H9 (cell line): ENCODE data around the gene SMAD6. TPM values are rescaled to one million over a fixed set of nuclear protein-coding genes. Genes with fewer than 3 reads are reported as not detected.

ENCODE experiments used
- DNase-seq: peaks from one replicate; pipeline ENCODE4 v3.0.0-alpha.2; 2017
- H2AFZ ChIP-seq: one replicate; pipeline ENCODE4 v1.6.1; 2013; ENCODE audit warnings: mild to moderate bottlenecking, low read length, control low read depth, moderate library complexity
- H2AK5ac ChIP-seq: 2 replicates; pipeline ENCODE4 v1.6.1; 2013; ENCODE audit warnings: low read length, control low read depth, mixed read lengths; ENCODE audit not compliant: insufficient read length
- H2BK120ac ChIP-seq: one replicate; pipeline ENCODE4 v1.6.1; 2013; ENCODE audit warnings: low read depth, mild to moderate bottlenecking, low read length, control low read depth, inconsistent platforms; ENCODE audit not compliant: poor library complexity, severe bottlenecking
- H2BK12ac ChIP-seq: 2 replicates; pipeline ENCODE4 v1.6.1; 2013; ENCODE audit warnings: low read length, control low read depth, mixed read lengths, low read depth; ENCODE audit not compliant: insufficient read length
- H2BK15ac ChIP-seq: 2 replicates; pipeline ENCODE4 v1.6.1; 2013; ENCODE audit warnings: low read depth, low read length, control low read depth
- H2BK20ac ChIP-seq: one replicate; pipeline ENCODE4 v1.6.1; 2013; ENCODE audit warnings: low read depth, mild to moderate bottlenecking, low read length, control low read depth, inconsistent platforms; ENCODE audit not compliant: poor library complexity, severe bottlenecking
- H2BK5ac ChIP-seq: 2 replicates; pipeline ENCODE4 v1.6.1; 2013; ENCODE audit warnings: low read length, control low read depth, mixed read lengths; ENCODE audit not compliant: insufficient read length
- H3K14ac ChIP-seq: 2 replicates; pipeline ENCODE4 v1.6.1; 2013; ENCODE audit warnings: low read length, control low read depth; ENCODE audit not compliant: insufficient read depth
- H3K18ac ChIP-seq: 2 replicates; pipeline ENCODE4 v1.6.1; 2013; ENCODE audit warnings: low read depth, mild to moderate bottlenecking, mixed read lengths, low read length, control low read depth; ENCODE audit not compliant: insufficient read length
- H3K23ac ChIP-seq: 2 replicates; pipeline ENCODE4 v1.6.1; 2013; ENCODE audit warnings: low read length, control low read depth, mixed read lengths, low read depth; ENCODE audit not compliant: insufficient read length
- H3K23me2 ChIP-seq: 2 replicates; pipeline ENCODE4 v1.6.1; 2013; ENCODE audit warnings: low read depth, mild to moderate bottlenecking, mixed read lengths, low read length, control low read depth; ENCODE audit not compliant: insufficient read length, poor library complexity, severe bottlenecking
- H3K27ac ChIP-seq: 2 replicates; pipeline ENCODE4 v1.5.1; 2013; ENCODE audit warnings: low read length, control low read depth, mixed read lengths, low read depth; ENCODE audit not compliant: insufficient read length
- H3K27me3 ChIP-seq: 2 replicates; pipeline ENCODE4 v1.6.1; 2013; ENCODE audit warnings: low read length, control low read depth, inconsistent platforms; ENCODE audit not compliant: insufficient read depth
- H3K4ac ChIP-seq: 2 replicates; pipeline ENCODE4 v1.6.1; 2013; ENCODE audit warnings: low read depth, mild to moderate bottlenecking, control low read depth, inconsistent platforms, low read length, moderate library complexity
- H3K4me1 ChIP-seq: 2 replicates; pipeline ENCODE4 v1.6.1; 2013; ENCODE audit warnings: low read length, control low read depth, inconsistent platforms; ENCODE audit not compliant: insufficient read depth
- H3K4me2 ChIP-seq: 2 replicates; pipeline ENCODE4 v1.6.1; 2013; ENCODE audit warnings: low read length, control low read depth, mixed read lengths; ENCODE audit not compliant: insufficient read length, insufficient read depth
- H3K56ac ChIP-seq: 2 replicates; pipeline ENCODE4 v1.6.1; 2013; ENCODE audit warnings: low read depth, mild to moderate bottlenecking, mixed read lengths, low read length, control low read depth; ENCODE audit not compliant: insufficient read length
- H3K79me1 ChIP-seq: 2 replicates; pipeline ENCODE4 v1.6.1; 2013; ENCODE audit warnings: low read depth, mild to moderate bottlenecking, moderate library complexity, low read length, control low read depth, inconsistent platforms; ENCODE audit not compliant: insufficient read depth, poor library complexity, severe bottlenecking
- H3K79me2 ChIP-seq: 2 replicates; pipeline ENCODE4 v1.6.1; 2013; ENCODE audit warnings: low read length, control low read depth, inconsistent platforms; ENCODE audit not compliant: insufficient read depth
- H3K9ac ChIP-seq: 2 replicates; pipeline ENCODE4 v1.6.1; 2013; ENCODE audit warnings: low read length, control low read depth, mixed read lengths; ENCODE audit not compliant: insufficient read length; ENCODE audit errors: extremely low read depth
- H3K9me3 ChIP-seq: one replicate; pipeline ENCODE4 v1.6.1; 2013; ENCODE audit warnings: low read depth, low read length, inconsistent platforms; ENCODE audit not compliant: control insufficient read depth
- H3T11ph ChIP-seq: one replicate; pipeline ENCODE4 v1.6.1; 2013; ENCODE audit warnings: mild to moderate bottlenecking, low read length, control low read depth, inconsistent platforms
- H4K20me1 ChIP-seq: one replicate; pipeline ENCODE4 v1.6.1; 2013; ENCODE audit not compliant: control insufficient read depth, insufficient read length, insufficient read depth
- H4K5ac ChIP-seq: 2 replicates; pipeline ENCODE4 v1.6.1; 2013; ENCODE audit warnings: low read depth, mild to moderate bottlenecking, mixed read lengths, low read length, control low read depth; ENCODE audit not compliant: insufficient read length
- H4K8ac ChIP-seq: replicated peaks from 2 replicates; pipeline ENCODE4 v1.6.1; 2013; ENCODE audit warnings: low read length, control low read depth, mixed read lengths, low read depth; ENCODE audit not compliant: insufficient read length
- H4K91ac ChIP-seq: 2 replicates; pipeline ENCODE4 v1.6.1; 2013; ENCODE audit warnings: low read depth, mild to moderate bottlenecking, moderate library complexity, mixed read lengths, low read length, control low read depth; ENCODE audit not compliant: insufficient read length
- H3K27ac Mint-ChIP-seq, 3 experiments: 2 replicates in 2 of 3; 3 replicates in 1 of 3; pipeline ENCODE4 v1.8.0; 2020 to 2021; ENCODE audit warnings: mixed read lengths in 3 of 3, mild to moderate bottlenecking in 1 of 3, moderate library complexity in 1 of 3
- H3K27me3 Mint-ChIP-seq: 2 replicates; pipeline ENCODE4 v1.8.0; 2021; ENCODE audit warnings: low read depth, mild to moderate bottlenecking, moderate library complexity, mixed read lengths
- H3K36me3 Mint-ChIP-seq, 3 experiments: 2 replicates in 2 of 3; 3 replicates in 1 of 3; pipeline ENCODE4 v1.8.0; 2020 to 2021; ENCODE audit warnings: low read depth in 3 of 3, mixed read lengths in 3 of 3; ENCODE audit not compliant: insufficient read depth in 1 of 3
- H3K4me1 Mint-ChIP-seq, 2 experiments: 2 replicates each; pipeline ENCODE4 v1.8.0; 2020; ENCODE audit warnings: mixed read lengths in 2 of 2
- H3K4me3 Mint-ChIP-seq, 2 experiments: 2 replicates in 1 of 2; 3 replicates in 1 of 2; pipeline ENCODE4 v1.8.0; 2020 to 2021; ENCODE audit warnings: mild to moderate bottlenecking in 2 of 2, mixed read lengths in 2 of 2, moderate library complexity in 1 of 2
- H3K9me3 Mint-ChIP-seq, 2 experiments: 2 replicates in 1 of 2; 3 replicates in 1 of 2; pipeline ENCODE4 v1.8.0; 2020; ENCODE audit warnings: mild to moderate bottlenecking in 2 of 2, mixed read lengths in 2 of 2, moderate library complexity in 1 of 2
- WGBS: extraction: QIAGEN DNeasy Blood & Tissue Kit; methylation state at CpG from one replicate; pipeline ENCODE4 v1.1.7; 2013; ENCODE audit warnings: missing lambda C conversion rate, low lambda C conversion rate, mixed read lengths; ENCODE audit not compliant: insufficient read length; ENCODE audit errors: extremely low coverage; 5-methylcytosine and 5-hydroxymethylcytosine counted together
- total RNA-seq: library from RNA; stranded (reverse); gene quantifications from 2 replicates; pipeline ENCODE4 v1.2.1, GENCODE V29; 2021
- TF ChIP-seq, protein P1 (sequence below): fragments of 200-600 bp; sonication (generic); conservative IDR thresholded peaks from 3 replicates; pipeline ENCODE4 v1.8.0; 2021; ENCODE audit warnings: antibody characterized with exemption, mild to moderate bottlenecking

SMAD6 gene
- total RNA-seq, 1 experiment from 2014 or later: 6.0 TPM

GRCh38 chr15:66733976-66734375 lies 31.9 kb downstream of the SMAD6 start:
- no peak overlapping the region for H2BK120ac ChIP-seq
- Mint-ChIP-seq H3K4me1 (peaks cover 24 to 38% of the 10 kb centered on the region in 2 experiments), H3K4me3 (no peak overlapping the region), H3K36me3 (0 out of 7 replicates have a peak, but pooled peaks cover 0 to 3% (median 0%) of the 10 kb centered on the region in 3 experiments), H3K9me3 (no peaks in the 10 kb centered on the region), H3K27ac (peak overlapping the region; percentile 33 to 79 (median 71); a peak in 3 of 7 replicates), H3K27me3 (no peaks in the 10 kb centered on the region)
- no peak overlapping the region for H2BK20ac ChIP-seq
- 0 out of 2 replicates have a peak, but pooled peaks cover 2% of the 10 kb centered on the region for H3K79me2 ChIP-seq
- H2BK12ac ChIP-seq: no peak overlapping the region
- no peak overlapping the region for H2BK5ac ChIP-seq
- no peak for DNase-seq
- no peak overlapping the region for H3T11ph ChIP-seq
- no peak overlapping the region for H3K23ac ChIP-seq
- H3K9ac ChIP-seq: no peak overlapping the region
- no peak overlapping the region for H2AFZ ChIP-seq
- no peaks in the 10 kb centered on the region for H3K27me3 ChIP-seq
- no CpG with 5 or more reads among the region's 11 CpGs for WGBS
- H3K79me1 ChIP-seq: no peaks in the 10 kb centered on the region
- H3K18ac ChIP-seq: no peak overlapping the region
- H3K9me3 ChIP-seq: no peaks in the 10 kb centered on the region
- no peaks in the 10 kb centered on the region for H4K20me1 ChIP-seq
- H2AK5ac ChIP-seq: no peak overlapping the region
- no peak overlapping the region for H3K4ac ChIP-seq
- H4K5ac ChIP-seq: no peak overlapping the region
- H3K23me2 ChIP-seq: no peaks in the 10 kb centered on the region
- no peak overlapping the region for H3K27ac ChIP-seq
- TF ChIP-seq, protein P1, sequence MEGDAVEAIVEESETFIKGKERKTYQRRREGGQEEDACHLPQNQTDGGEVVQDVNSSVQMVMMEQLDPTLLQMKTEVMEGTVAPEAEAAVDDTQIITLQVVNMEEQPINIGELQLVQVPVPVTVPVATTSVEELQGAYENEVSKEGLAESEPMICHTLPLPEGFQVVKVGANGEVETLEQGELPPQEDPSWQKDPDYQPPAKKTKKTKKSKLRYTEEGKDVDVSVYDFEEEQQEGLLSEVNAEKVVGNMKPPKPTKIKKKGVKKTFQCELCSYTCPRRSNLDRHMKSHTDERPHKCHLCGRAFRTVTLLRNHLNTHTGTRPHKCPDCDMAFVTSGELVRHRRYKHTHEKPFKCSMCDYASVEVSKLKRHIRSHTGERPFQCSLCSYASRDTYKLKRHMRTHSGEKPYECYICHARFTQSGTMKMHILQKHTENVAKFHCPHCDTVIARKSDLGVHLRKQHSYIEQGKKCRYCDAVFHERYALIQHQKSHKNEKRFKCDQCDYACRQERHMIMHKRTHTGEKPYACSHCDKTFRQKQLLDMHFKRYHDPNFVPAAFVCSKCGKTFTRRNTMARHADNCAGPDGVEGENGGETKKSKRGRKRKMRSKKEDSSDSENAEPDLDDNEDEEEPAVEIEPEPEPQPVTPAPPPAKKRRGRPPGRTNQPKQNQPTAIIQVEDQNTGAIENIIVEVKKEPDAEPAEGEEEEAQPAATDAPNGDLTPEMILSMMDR: no peak
- H3K56ac ChIP-seq: no peak overlapping the region
- H3K14ac ChIP-seq: no peak overlapping the region; the same call in 1 of the 2 replicates
- H2BK15ac ChIP-seq: no peak overlapping the region
- H3K4me1 ChIP-seq: peaks cover 6% of the 10 kb centered on the region
- H4K91ac ChIP-seq: no peak overlapping the region
- no peak overlapping the region for H3K4me2 ChIP-seq
- no peak overlapping the region for H4K8ac ChIP-seq
